SK-N-MC (cell line): ENCODE data around the gene SEC24D.
"Not testable (repeated sequence)": the region's sequence is repeated elsewhere in the genome, so short reads cannot be mapped to it uniquely, and the experiment has no call there.

Experiments
- DNase-seq: peaks from one replicate; pipeline ENCODE4 v3.0.0-alpha.2; 2011; ENCODE audit warnings: low read depth, low spot score
- H3K27ac ChIP-seq: fragments of 200-600 bp; sonication (generic); 2 replicates; pipeline ENCODE4 v1.5.1; 2016; ENCODE audit warnings: mixed run types
- H3K36me3 ChIP-seq: fragments of 200-600 bp; sonication (generic); 2 replicates; pipeline ENCODE4 v1.6.1; 2017; ENCODE audit warnings: antibody characterized with exemption, low read length, mixed read lengths; ENCODE audit not compliant: insufficient read depth
- H3K4me3 ChIP-seq: fragments of 200-600 bp; sonication (generic); 2 replicates; pipeline ENCODE4 v1.5.1; 2016
- H3K9ac ChIP-seq: fragments of 200-600 bp; sonication (generic); 2 replicates; pipeline ENCODE4 v1.8.0; 2017; ENCODE audit warnings: mixed run types, mixed read lengths; ENCODE audit not compliant: insufficient read length
- H3K9me3 ChIP-seq: fragments of 200-600 bp; sonication (generic); 2 replicates; pipeline ENCODE4 v1.6.1; 2017; ENCODE audit warnings: low read depth, mild to moderate bottlenecking, antibody characterized with exemption, low read length, moderate library complexity, mixed read lengths
- EZH2 ChIP-seq: fragments of 200-600 bp; sonication (generic); IDR thresholded peaks from one replicate; pipeline ENCODE4 v1.6.1; 2017; ENCODE audit warnings: antibody characterized with exemption
- FOXP2 ChIP-seq: optimal IDR thresholded peaks from 2 replicates; pipeline ENCODE3; 2011; ENCODE audit warnings: mild to moderate bottlenecking, moderate library complexity; ENCODE audit not compliant: insufficient read depth; ENCODE audit errors: extremely low read length, control extremely low read depth
- POLR2AphosphoS5 ChIP-seq: IDR thresholded peaks from 2 replicates; pipeline ENCODE4 v1.6.1; 2012; ENCODE audit warnings: mild to moderate bottlenecking, low read depth, low read length, borderline replicate concordance

SEC24D gene

GRCh38 chr4:118810991-118811764, 24.7 kb downstream of the SEC24D start:
- no peak for DNase-seq
- peak overlapping the region; percentile 38; the same call in 1 of the 2 replicates for H3K27ac ChIP-seq
- peaks cover 56% of the 10 kb centered on the region for H3K36me3 ChIP-seq
- no peak overlapping the region for H3K4me3 ChIP-seq
- TF ChIP-seq POLR2AphosphoS5 (no peak), EZH2 (no peak), FOXP2 (no peak)
- no peak overlapping the region for H3K9ac ChIP-seq
- no peaks in the 10 kb centered on the region for H3K9me3 ChIP-seq

- H3K9ac ChIP-seq = no peak overlapping the region
- no peak for DNase-seq
- TF ChIP-seq POLR2AphosphoS5 (no peak), EZH2 (no peak), FOXP2 (no peak)
- peaks cover 36% of the 10 kb centered on the region for H3K36me3 ChIP-seq
- no peaks in the 10 kb centered on the region for H3K9me3 ChIP-seq
- no peak overlapping the region for H3K4me3 ChIP-seq
- H3K27ac ChIP-seq = no peak overlapping the region
Observed at GRCh38 chr4:118807659-118808058, 28.3 kb downstream of the SEC24D start.

GRCh38 chr4:118803253-118803652, 32.7 kb downstream of the SEC24D start:
- TF ChIP-seq POLR2AphosphoS5 (no peak), EZH2 (no peak), FOXP2 (no peak)
- no peak overlapping the region for H3K4me3 ChIP-seq
- H3K9me3 ChIP-seq = no peaks in the 10 kb centered on the region
- H3K9ac ChIP-seq = no peak overlapping the region
- DNase-seq = no peak
- H3K36me3 ChIP-seq = peaks cover 17% of the 10 kb centered on the region
- no peak overlapping the region for H3K27ac ChIP-seq

GRCh38 chr4:118801895-118802575, 33.9 kb downstream of the SEC24D start:
- peaks cover 16% of the 10 kb centered on the region for H3K36me3 ChIP-seq
- no peak for DNase-seq
- no peak overlapping the region for H3K27ac ChIP-seq
- no peak for TF ChIP-seq POLR2AphosphoS5
- TF ChIP-seq EZH2 = no peak
- no peak for TF ChIP-seq FOXP2
- no peak overlapping the region for H3K4me3 ChIP-seq
- H3K9me3 ChIP-seq = no peaks in the 10 kb centered on the region
- H3K9ac ChIP-seq = no peak overlapping the region

- H3K9me3 ChIP-seq = no peaks in the 10 kb centered on the region
- H3K4me3 ChIP-seq = no peak overlapping the region
- no peak overlapping the region for H3K27ac ChIP-seq
- no peak for DNase-seq
- no peak overlapping the region for H3K9ac ChIP-seq
- TF ChIP-seq EZH2 (no peak), FOXP2 (no peak)
- peaks cover 18% of the 10 kb centered on the region for H3K36me3 ChIP-seq
Observed at GRCh38 chr4:118799231-118799942, 36.5 kb downstream of the SEC24D start.

GRCh38 chr4:118798658-118799057, 37.3 kb downstream of the SEC24D start:
- H3K27ac ChIP-seq = no peak overlapping the region
- H3K36me3 ChIP-seq = peaks cover 18% of the 10 kb centered on the region

GRCh38 chr4:118797558-118798142, 38.3 kb downstream of the SEC24D start:
- Histone ChIP-seq H3K27ac (no peak overlapping the region), H3K36me3 (peaks cover 18% of the 10 kb centered on the region), H3K9ac (no peak overlapping the region), H3K4me3 (no peak overlapping the region), H3K9me3 (no peaks in the 10 kb centered on the region)
- DNase-seq = no peak
- TF ChIP-seq EZH2 (no peak), FOXP2 (no peak), POLR2AphosphoS5 (no peak)

More at GRCh38 chr4:118798658-118799057, 37.3 kb downstream of the SEC24D start:
- Histone ChIP-seq H3K9ac (no peak overlapping the region), H3K9me3 (no peaks in the 10 kb centered on the region), H3K4me3 (no peak overlapping the region)
- TF ChIP-seq POLR2AphosphoS5 = no peak
- TF ChIP-seq FOXP2 = no peak
- TF ChIP-seq EZH2 = no peak
- no peak for DNase-seq

- H3K27ac ChIP-seq, H3K36me3 ChIP-seq, H3K9ac ChIP-seq, DNase-seq, H3K9me3 ChIP-seq, H3K4me3 ChIP-seq: not testable (repeated sequence)
Observed at GRCh38 chr4:118791690-118792446, 44.1 kb downstream of the SEC24D start.
